Karpas-422 (cell line): ENCODE results near the gene CD276. TPM values are rescaled to one million over a fixed set of nuclear protein-coding genes. Genes with fewer than 3 reads are reported as not detected.

Experiments used
- DNase-seq: peaks from one replicate; pipeline ENCODE4 v3.0.0-alpha.2; 2015
- H2AFZ ChIP-seq: fragments of 200-600 bp; sonication (generic); 2 replicates; pipeline ENCODE4 v1.6.1; 2014; ENCODE audit warnings: antibody characterized with exemption, low read length, mixed read lengths
- H3K27ac ChIP-seq: fragments of 200-600 bp; sonication (generic); 2 replicates; pipeline ENCODE4 v1.5.1; 2014; ENCODE audit warnings: mild to moderate bottlenecking, low read length, moderate library complexity
- H3K27me3 ChIP-seq: fragments of 200-600 bp; sonication (generic); 2 replicates; pipeline ENCODE4 v1.6.1; 2014; ENCODE audit warnings: low read length, mixed read lengths
- H3K36me3 ChIP-seq: fragments of 200-600 bp; sonication (generic); 2 replicates; pipeline ENCODE4 v1.6.1; 2014; ENCODE audit warnings: low read length, mixed read lengths; ENCODE audit not compliant: insufficient read depth
- H3K4me1 ChIP-seq: fragments of 200-600 bp; sonication (generic); 2 replicates; pipeline ENCODE4 v1.6.1; 2014; ENCODE audit warnings: mild to moderate bottlenecking, low read length, mixed read lengths
- H3K4me2 ChIP-seq: fragments of 200-600 bp; sonication (generic); 2 replicates; pipeline ENCODE4 v1.6.1; 2014; ENCODE audit warnings: low read length, low read depth, mild to moderate bottlenecking; ENCODE audit not compliant: poor library complexity, severe bottlenecking
- H3K4me3 ChIP-seq: fragments of 200-600 bp; sonication (generic); 2 replicates; pipeline ENCODE4 v1.5.1; 2014; ENCODE audit warnings: mild to moderate bottlenecking, antibody characterized with exemption, low read length, mixed read lengths
- H3K79me2 ChIP-seq: fragments of 200-600 bp; sonication (generic); 2 replicates; pipeline ENCODE4 v1.6.1; 2014; ENCODE audit warnings: mild to moderate bottlenecking, low read length, mixed read lengths
- H3K9ac ChIP-seq: fragments of 200-600 bp; sonication (generic); 2 replicates; pipeline ENCODE4 v1.6.0; 2014; ENCODE audit warnings: low read length
- H3K9me2 ChIP-seq: fragments of 200-600 bp; sonication (generic), shearing (Covaris generic); replicated peaks from 2 replicates; pipeline ENCODE4 v1.6.0; 2014; ENCODE audit warnings: mild to moderate bottlenecking, low read length, moderate library complexity; ENCODE audit not compliant: insufficient read depth
- H3K9me3 ChIP-seq: fragments of 300-700, 200-600 bp; sonication (generic); 2 replicates; pipeline ENCODE4 v1.6.1; 2014; ENCODE audit warnings: low read length, mixed read lengths
- H4K20me1 ChIP-seq: fragments of 200-600 bp; sonication (generic); 2 replicates; pipeline ENCODE4 v1.6.1; 2014; ENCODE audit warnings: mild to moderate bottlenecking, antibody characterized with exemption, low read length, low read depth; ENCODE audit not compliant: insufficient read depth
- total RNA-seq: library from RNA; depleted of rRNA; stranded (reverse); fragments of >200 nt; shearing (Covaris generic); gene quantifications from 2 replicates; pipeline ENCODE4 v1.2.3, GENCODE V29; 2014; ENCODE audit warnings: low replicate concordance

Gene CD276
- total RNA-seq, 1 experiment from 2014 or later = not detected

GRCh38 chr15:73749971-73750370 is 65.8 kb downstream of the CD276 start:
- H4K20me1 ChIP-seq = no peaks in the 10 kb centered on the region
- no peak overlapping the region for H3K27ac ChIP-seq
- H3K4me1 ChIP-seq = no peaks in the 10 kb centered on the region
- H3K4me3 ChIP-seq = no peak overlapping the region
- H3K9me2 ChIP-seq = no peaks in the 10 kb centered on the region
- no peaks in the 10 kb centered on the region for H3K79me2 ChIP-seq
- no peaks in the 10 kb centered on the region for H3K36me3 ChIP-seq
- no peaks in the 10 kb centered on the region for H3K9me3 ChIP-seq
- no peak overlapping the region for H3K9ac ChIP-seq
- no peaks in the 10 kb centered on the region for H3K27me3 ChIP-seq
- DNase-seq = no peak
- no peak overlapping the region for H3K4me2 ChIP-seq
- H2AFZ ChIP-seq = no peak overlapping the region

- H3K27me3 ChIP-seq = no peaks in the 10 kb centered on the region
- H4K20me1 ChIP-seq = no peaks in the 10 kb centered on the region
- H3K79me2 ChIP-seq = no peaks in the 10 kb centered on the region
- no peak overlapping the region for H3K9ac ChIP-seq
- H2AFZ ChIP-seq = no peak overlapping the region
- DNase-seq = no peak
- no peaks in the 10 kb centered on the region for H3K9me2 ChIP-seq
- no peak overlapping the region for H3K27ac ChIP-seq
- no peaks in the 10 kb centered on the region for H3K36me3 ChIP-seq
- no peaks in the 10 kb centered on the region for H3K4me1 ChIP-seq
- no peak overlapping the region for H3K4me2 ChIP-seq
- no peak overlapping the region for H3K4me3 ChIP-seq
- H3K9me3 ChIP-seq = no peaks in the 10 kb centered on the region
Measured at GRCh38 chr15:73750438-73750837, 66.3 kb downstream of the CD276 start.

GRCh38 chr15:73750951-73751350 is 66.8 kb downstream of the CD276 start:
- Histone ChIP-seq H3K36me3 (no peaks in the 10 kb centered on the region), H3K27ac (no peak overlapping the region), H3K9me2 (no peaks in the 10 kb centered on the region), H3K9ac (no peak overlapping the region), H3K4me2 (no peak overlapping the region), H3K4me1 (no peaks in the 10 kb centered on the region), H3K4me3 (no peak overlapping the region), H3K27me3 (no peaks in the 10 kb centered on the region), H4K20me1 (no peaks in the 10 kb centered on the region), H2AFZ (no peak overlapping the region), H3K79me2 (no peaks in the 10 kb centered on the region), H3K9me3 (no peaks in the 10 kb centered on the region)
- DNase-seq = no peak

GRCh38 chr15:73751511-73751898 is 67.3 kb downstream of the CD276 start:
- H3K9me2 ChIP-seq = no peaks in the 10 kb centered on the region
- H4K20me1 ChIP-seq = no peaks in the 10 kb centered on the region
- no peaks in the 10 kb centered on the region for H3K4me1 ChIP-seq
- H3K9ac ChIP-seq = no peak overlapping the region
- DNase-seq = no peak
- no peak overlapping the region for H3K27ac ChIP-seq
- no peaks in the 10 kb centered on the region for H3K27me3 ChIP-seq
- H3K9me3 ChIP-seq = no peaks in the 10 kb centered on the region
- H3K79me2 ChIP-seq = no peaks in the 10 kb centered on the region
- H3K4me2 ChIP-seq = no peak overlapping the region
- no peak overlapping the region for H3K4me3 ChIP-seq
- no peak overlapping the region for H2AFZ ChIP-seq
- H3K36me3 ChIP-seq = no peaks in the 10 kb centered on the region

- H3K27me3 ChIP-seq = no peaks in the 10 kb centered on the region
- H2AFZ ChIP-seq = no peak overlapping the region
- no peaks in the 10 kb centered on the region for H3K9me2 ChIP-seq
- H4K20me1 ChIP-seq = no peaks in the 10 kb centered on the region
- H3K4me1 ChIP-seq = no peaks in the 10 kb centered on the region
- H3K36me3 ChIP-seq = no peaks in the 10 kb centered on the region
- H3K27ac ChIP-seq = no peak overlapping the region
- no peaks in the 10 kb centered on the region for H3K79me2 ChIP-seq
- H3K4me2 ChIP-seq = no peak overlapping the region
- no peak for DNase-seq
- no peaks in the 10 kb centered on the region for H3K9me3 ChIP-seq
- no peak overlapping the region for H3K9ac ChIP-seq
- H3K4me3 ChIP-seq = no peak overlapping the region
Measured at GRCh38 chr15:73751899-73752805, 68.0 kb downstream of the CD276 start.

- Histone ChIP-seq H3K9me2 (no peaks in the 10 kb centered on the region), H3K27ac (no peak overlapping the region), H3K27me3 (no peaks in the 10 kb centered on the region), H3K4me3 (no peak overlapping the region), H3K79me2 (no peaks in the 10 kb centered on the region), H3K9ac (no peak overlapping the region), H3K4me2 (no peak overlapping the region), H3K36me3 (no peaks in the 10 kb centered on the region), H3K4me1 (no peaks in the 10 kb centered on the region), H4K20me1 (no peaks in the 10 kb centered on the region), H2AFZ (no peak overlapping the region), H3K9me3 (no peaks in the 10 kb centered on the region)
- no peak for DNase-seq
Measured at GRCh38 chr15:73752806-73753193, 68.6 kb downstream of the CD276 start.

GRCh38 chr15:73753250-73754130 is 69.3 kb downstream of the CD276 start, which contains the start of gene INSYN1:
INSYN1 (minus strand) TSS chr15:73753351; CDS start chr15:73751130, 2,221 bp downstream.
- Histone ChIP-seq H3K9me3 (no peaks in the 10 kb centered on the region), H4K20me1 (no peaks in the 10 kb centered on the region), H3K79me2 (no peaks in the 10 kb centered on the region), H3K9ac (no peak within 1 kb of the TSS), H3K27ac (no peak within 1 kb of the TSS), H3K4me1 (no peaks in the 10 kb centered on the region), H2AFZ (no peak within 1 kb of the TSS), H3K9me2 (no peaks in the 10 kb centered on the region), H3K4me3 (no peak within 1 kb of the TSS), H3K27me3 (no peaks in the 10 kb centered on the region), H3K4me2 (no peak within 1 kb of the TSS), H3K36me3 (no peaks in the 10 kb centered on the region)
- DNase-seq = no peak

- Histone ChIP-seq H3K27ac (no peak overlapping the region), H2AFZ (no peak overlapping the region), H3K36me3 (no peaks in the 10 kb centered on the region), H3K27me3 (no peaks in the 10 kb centered on the region), H3K4me3 (no peak overlapping the region), H3K9ac (no peak overlapping the region), H3K9me2 (no peaks in the 10 kb centered on the region), H3K79me2 (no peaks in the 10 kb centered on the region), H4K20me1 (no peaks in the 10 kb centered on the region), H3K4me2 (no peak overlapping the region), H3K4me1 (no peaks in the 10 kb centered on the region), H3K9me3 (no peaks in the 10 kb centered on the region)
- DNase-seq = no peak
Measured at GRCh38 chr15:73754461-73754860, 70.3 kb downstream of the CD276 start.
